ENCODE results near the gene ANKRD34A. TPM values are rescaled to one million over a fixed set of nuclear protein-coding genes. Genes with fewer than 3 reads are reported as not detected.

Gene ANKRD34A
- total RNA-seq, 2 experiments from 2014 or later = 0.42 to 0.47 TPM

DNA sequence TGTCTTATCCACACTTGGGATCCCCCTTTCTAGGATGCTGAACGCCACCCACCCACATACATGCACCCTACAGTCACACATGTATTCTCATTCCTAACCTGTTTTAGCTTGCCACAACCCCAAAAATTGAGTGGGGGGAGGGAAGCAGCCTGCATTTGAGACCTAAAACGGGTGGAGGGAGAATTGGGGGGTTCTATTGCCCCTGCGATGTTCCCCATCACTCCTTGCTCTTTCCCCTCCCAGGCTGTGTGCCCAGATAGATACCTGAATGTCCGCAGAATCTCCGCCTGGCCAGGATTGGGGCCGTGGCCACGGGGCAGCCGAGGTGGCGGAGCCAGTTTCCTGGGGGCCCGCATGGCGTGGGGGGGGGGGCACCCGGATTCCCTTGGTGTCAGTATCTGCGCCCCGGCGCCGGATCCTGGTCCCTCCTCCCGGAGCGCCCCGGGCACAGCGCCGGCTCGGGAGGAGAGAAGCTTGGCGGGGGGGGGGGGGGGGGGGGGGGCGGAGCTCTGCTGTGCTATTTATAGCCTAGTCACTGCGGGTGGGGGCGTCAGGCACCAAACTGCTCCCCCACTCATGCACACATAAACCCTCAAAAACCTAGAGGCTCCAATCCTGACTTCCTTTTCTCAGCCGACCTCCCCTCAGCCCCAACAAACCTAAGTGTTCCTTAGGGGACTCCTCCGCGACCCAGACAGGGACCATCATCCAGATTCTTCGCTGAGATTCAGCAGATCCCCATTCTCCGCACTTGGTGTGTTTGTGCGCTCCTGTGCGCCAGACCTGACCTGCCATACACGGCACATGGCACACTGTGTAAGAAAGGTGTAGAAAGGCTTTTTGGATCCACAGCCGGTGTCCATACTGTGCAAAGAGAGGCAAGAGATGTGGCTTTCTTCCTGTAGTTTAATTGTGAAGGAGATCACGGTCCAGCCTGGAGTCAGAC lies 1.9 kb downstream of the ANKRD34A start:
- ATAC-seq (ENCODE audit: poor library complexity) = no peak
- ChIA-PET CTCF (interaction anchor here (1.8 to 5.4 kb wide), 3 partner anchors 15 to 45 kb away, joined by 5 to 40 read pairs (median 21); partner anchors contain the start of gene RBM8A), POLR2A (interaction anchor here (0.9 to 6.2 kb wide), 10 partner anchors 17 to 117 kb away, joined by 3 to 154 read pairs (median 52); partner anchors contain the start of genes NUDT17, PEX11B, PIAS3 and RBM8A)
- DNase-seq = peak in 6 of 14 experiments; percentile 22 to 71 (median 60)
- Histone ChIP-seq H3K4me1 (ENCODE audit: insufficient read depth, low read length) (peaks cover 60% of the 10 kb centered on the region), H3K4me3 (ENCODE audit: low read length) (peak overlapping the region; percentile 72), H3K36me3 (ENCODE audit: insufficient read depth, low read length) (no peaks in the 10 kb centered on the region), H3K27ac (ENCODE audit: low read depth in 1 of 2, low read length in 2 of 2) (peak overlapping the region; percentile 56 to 58), H3K27me3 (ENCODE audit: control insufficient read depth in 1 of 2, insufficient read depth in 2 of 2, low read length in 2 of 2) (no peaks in the 10 kb centered on the region), H3K9me3 (ENCODE audit: control insufficient read depth in 1 of 2, insufficient read depth in 1 of 2, low read length in 2 of 2) (peaks cover 0 to 4% of the 10 kb centered on the region in 2 experiments)
- TF ChIP-seq, protein P1, sequence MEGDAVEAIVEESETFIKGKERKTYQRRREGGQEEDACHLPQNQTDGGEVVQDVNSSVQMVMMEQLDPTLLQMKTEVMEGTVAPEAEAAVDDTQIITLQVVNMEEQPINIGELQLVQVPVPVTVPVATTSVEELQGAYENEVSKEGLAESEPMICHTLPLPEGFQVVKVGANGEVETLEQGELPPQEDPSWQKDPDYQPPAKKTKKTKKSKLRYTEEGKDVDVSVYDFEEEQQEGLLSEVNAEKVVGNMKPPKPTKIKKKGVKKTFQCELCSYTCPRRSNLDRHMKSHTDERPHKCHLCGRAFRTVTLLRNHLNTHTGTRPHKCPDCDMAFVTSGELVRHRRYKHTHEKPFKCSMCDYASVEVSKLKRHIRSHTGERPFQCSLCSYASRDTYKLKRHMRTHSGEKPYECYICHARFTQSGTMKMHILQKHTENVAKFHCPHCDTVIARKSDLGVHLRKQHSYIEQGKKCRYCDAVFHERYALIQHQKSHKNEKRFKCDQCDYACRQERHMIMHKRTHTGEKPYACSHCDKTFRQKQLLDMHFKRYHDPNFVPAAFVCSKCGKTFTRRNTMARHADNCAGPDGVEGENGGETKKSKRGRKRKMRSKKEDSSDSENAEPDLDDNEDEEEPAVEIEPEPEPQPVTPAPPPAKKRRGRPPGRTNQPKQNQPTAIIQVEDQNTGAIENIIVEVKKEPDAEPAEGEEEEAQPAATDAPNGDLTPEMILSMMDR (IDR thresholded peaks at IDR 0.05) = no peak
- H3K9me3 Mint-ChIP-seq = no peaks in the 10 kb centered on the region
- no peaks in the 10 kb centered on the region for H3K27me3 Mint-ChIP-seq
- peak overlapping the region; percentile 95 for H3K4me3 Mint-ChIP-seq
- peak overlapping the region; percentile 94 for H3K27ac Mint-ChIP-seq
- H3K4me1 Mint-ChIP-seq (ENCODE audit: low read depth) = peaks cover 64% of the 10 kb centered on the region
- intact Hi-C loops (cut with DNase I, micrococcal nuclease) = loop anchor here in 1 of 2 experiments (5.0 kb wide), 1 partner anchor 35 kb away; the partner anchor contains the start of gene TXNIP
- peaks cover 9% of the 10 kb centered on the region for H3K36me3 Mint-ChIP-seq (ENCODE audit: low read depth)

DNA sequence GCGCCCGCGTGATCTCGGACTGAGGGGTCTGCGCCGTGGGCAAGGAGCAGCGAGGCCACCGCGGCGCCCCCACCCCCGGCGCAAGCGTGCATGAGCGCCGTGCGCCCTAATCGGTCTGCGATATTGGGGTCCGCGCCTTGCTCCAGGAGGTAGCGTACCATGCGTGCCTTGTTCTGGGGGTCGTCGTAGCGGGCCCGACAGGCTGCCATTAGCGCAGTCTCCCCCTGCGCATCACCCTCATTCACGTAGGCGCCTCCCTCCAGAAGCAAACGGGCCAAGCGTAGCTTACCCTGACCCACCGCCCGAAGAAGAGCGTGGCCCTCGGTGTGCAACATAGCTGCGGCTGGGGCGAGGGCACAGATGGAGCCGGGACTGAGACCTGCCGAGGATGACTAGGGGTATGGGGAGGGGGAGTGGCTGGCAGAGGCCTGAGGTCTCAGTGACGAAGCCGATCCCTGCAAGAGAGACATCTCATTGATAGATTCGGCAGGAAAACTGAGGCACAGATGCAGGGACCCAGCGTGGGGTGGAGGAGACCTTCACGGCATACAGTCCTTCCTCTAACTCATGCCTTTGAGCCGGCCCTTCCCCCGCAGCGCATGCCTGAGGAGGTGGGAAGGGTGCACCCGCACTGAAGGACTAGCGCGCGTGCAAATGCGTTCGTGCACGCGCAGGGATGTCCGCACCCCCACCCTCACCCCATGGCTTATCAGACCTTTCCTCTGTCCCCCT lies 2.8 kb downstream of the ANKRD34A start:
- CTCF ChIA-PET = interaction anchor here (1.8 kb wide), 1 partner anchor 16 kb away, joined by 5 read pairs; no protein-coding TSS in a partner anchor
- Histone ChIP-seq H3K4me1 (ENCODE audit: insufficient read depth, low read length) (peaks cover 63% of the 10 kb centered on the region), H3K36me3 (ENCODE audit: insufficient read depth, low read length) (no peaks in the 10 kb centered on the region), H3K4me3 (ENCODE audit: low read length) (peak overlapping the region; percentile 72), H3K27ac (ENCODE audit: low read depth in 1 of 2, low read length in 2 of 2) (no peak overlapping the region), H3K9me3 (ENCODE audit: control insufficient read depth in 1 of 2, insufficient read depth in 1 of 2, low read length in 2 of 2) (no peaks in the 10 kb centered on the region), H3K27me3 (ENCODE audit: control insufficient read depth in 1 of 2, insufficient read depth in 2 of 2, low read length in 2 of 2) (no peaks in the 10 kb centered on the region)
- peaks cover 14% of the 10 kb centered on the region for H3K36me3 Mint-ChIP-seq (ENCODE audit: low read depth)
- intact Hi-C loops (cut with DNase I, micrococcal nuclease) = loop anchor here in 1 of 2 experiments (5.0 kb wide), 1 partner anchor 36 kb away; the partner anchor contains the start of gene TXNIP
- DNase-seq = peak in 10 of 14 experiments; percentile 20 to 71 (median 38)
- POLR2A ChIA-PET = interaction anchor here (0.9 to 6.2 kb wide), 9 partner anchors 18 to 116 kb away, joined by 3 to 154 read pairs (median 44); partner anchors contain the start of genes NUDT17, PEX11B, PIAS3 and RBM8A
- no peaks in the 10 kb centered on the region for H3K9me3 Mint-ChIP-seq
- no peaks in the 10 kb centered on the region for H3K27me3 Mint-ChIP-seq
- no peak for ATAC-seq (ENCODE audit: poor library complexity)
- peak overlapping the region; percentile 95 for H3K4me3 Mint-ChIP-seq
- TF ChIP-seq, protein P1 (IDR thresholded peaks at IDR 0.05) = no peak
- H3K27ac Mint-ChIP-seq = peak overlapping the region; percentile 94
- H3K4me1 Mint-ChIP-seq (ENCODE audit: low read depth) = peaks cover 67% of the 10 kb centered on the region

DNA sequence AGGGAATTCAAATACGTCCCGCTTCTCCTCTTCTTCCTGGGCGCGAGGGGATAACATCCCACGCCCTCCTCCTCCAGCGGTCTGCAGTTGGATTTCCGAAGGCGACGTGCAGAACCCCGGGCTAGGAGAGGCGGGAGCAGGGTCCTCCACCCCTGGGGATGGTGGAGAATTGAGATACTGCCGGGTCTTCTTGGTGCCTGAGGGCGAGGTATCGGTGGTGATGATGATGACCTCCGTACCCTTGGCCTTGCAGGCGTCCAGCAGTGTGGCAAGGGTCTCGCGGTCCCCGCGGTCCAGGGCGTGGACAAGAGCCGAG lies 3.3 kb downstream of the ANKRD34A start:
- intact Hi-C loops (cut with DNase I, micrococcal nuclease) = loop anchor here in 1 of 2 experiments (5.0 kb wide), 1 partner anchor 36 kb away; the partner anchor contains the start of gene TXNIP
- Mint-ChIP-seq H3K27me3 (no peaks in the 10 kb centered on the region), H3K27ac (peak overlapping the region; percentile 87), H3K36me3 (ENCODE audit: low read depth) (peaks cover 14% of the 10 kb centered on the region), H3K4me1 (ENCODE audit: low read depth) (peaks cover 72% of the 10 kb centered on the region), H3K4me3 (peak overlapping the region; percentile 95), H3K9me3 (no peaks in the 10 kb centered on the region)
- Histone ChIP-seq H3K27me3 (ENCODE audit: control insufficient read depth in 1 of 2, insufficient read depth in 2 of 2, low read length in 2 of 2) (no peaks in the 10 kb centered on the region), H3K36me3 (ENCODE audit: insufficient read depth, low read length) (no peaks in the 10 kb centered on the region), H3K27ac (ENCODE audit: low read depth in 1 of 2, low read length in 2 of 2) (peak overlapping the region; percentile 25 to 63), H3K9me3 (ENCODE audit: control insufficient read depth in 1 of 2, insufficient read depth in 1 of 2, low read length in 2 of 2) (no peaks in the 10 kb centered on the region), H3K4me1 (ENCODE audit: insufficient read depth, low read length) (peaks cover 62% of the 10 kb centered on the region), H3K4me3 (ENCODE audit: low read length) (peak overlapping the region; percentile 72)
- POLR2A ChIA-PET = interaction anchor here (0.9 to 8.8 kb wide), 7 partner anchors 27 to 102 kb away, joined by 3 to 213 read pairs (median 44); partner anchors contain the start of genes PEX11B, PIAS3 and RBM8A
- CTCF ChIA-PET = interaction anchor here (1.1 to 1.8 kb wide), 2 partner anchors 16 to 34 kb away, joined by 5 to 7 read pairs; partner anchors contain the start of gene RBM8A
- TF ChIP-seq, protein P1 (IDR thresholded peaks at IDR 0.05) = no peak
- DNase-seq (peak in 2 of 14 experiments; percentile 30 to 40), ATAC-seq (ENCODE audit: poor library complexity) (no peak)

Measured in CD4-positive, alpha-beta T cell (primary cell).